ENCODE data around the gene CRISP1.

DNA sequence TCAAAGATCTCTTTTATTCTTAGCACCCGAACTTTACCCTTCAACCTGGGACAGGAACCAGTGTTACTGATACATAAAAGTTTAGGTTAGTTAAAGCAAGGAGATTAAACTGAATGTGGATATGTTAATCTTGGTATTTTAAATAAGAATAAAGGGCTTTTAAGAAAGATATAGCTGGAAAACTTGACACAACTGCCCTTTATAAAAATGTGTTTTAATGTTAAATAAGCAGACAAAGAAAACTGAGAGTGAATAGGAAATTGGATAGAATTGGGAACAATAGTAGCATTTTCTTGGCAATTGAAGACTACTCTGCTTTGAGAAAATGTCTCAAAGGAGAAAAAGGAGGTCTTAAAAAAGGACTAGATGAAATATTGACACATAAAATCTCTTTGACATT is 45.9 kb upstream of the CRISP1 start:
- TF ChIP-seq CTCF (IDR thresholded peaks at IDR 0.05), result no peak
- TF ChIP-seq POLR2A (IDR thresholded peaks at IDR 0.05), result no peak
- TF ChIP-seq EP300 (IDR thresholded peaks at IDR 0.05), result no peak
